Measurements from ENCODE around the gene CYP11A1.
A peak's percentile ranks its signal among the peaks of the same experiment; 100 is the strongest.

- TF ChIP-seq EP300 (IDR thresholded peaks at IDR 0.05) (no peak), CTCF (IDR thresholded peaks at IDR 0.05) (no peak), POLR2AphosphoS5 (IDR thresholded peaks at IDR 0.05) (peak in 2 of 3 donors; percentile 43 to 49)
These were observed 29.2 kb upstream of the CYP11A1 start for GRCh38 chr15:74396445-74397238.

Measured in stomach (tissue), 4 donors.